ENCODE data around the gene PRKCH.

DNA sequence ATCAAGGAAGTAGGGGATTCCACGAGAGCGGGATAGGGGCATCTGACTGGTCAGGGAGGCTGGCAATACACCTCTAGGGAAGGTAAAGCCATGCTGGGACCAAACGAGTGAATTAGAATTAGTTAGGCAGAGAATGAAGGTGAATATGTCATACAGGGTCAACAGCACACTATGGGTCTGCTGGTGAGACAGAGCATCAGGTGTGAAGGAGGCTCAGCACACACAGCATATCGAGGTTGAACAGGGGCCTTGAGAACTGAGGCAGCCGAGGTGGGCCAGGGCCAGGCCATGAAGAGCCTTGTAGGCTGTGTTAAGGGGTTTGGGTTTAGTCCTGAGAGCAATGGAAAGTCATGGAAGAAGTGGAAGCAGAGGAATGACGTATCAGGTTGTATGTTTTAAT, 137.8 kb downstream of the PRKCH start:
- TF ChIP-seq TCF4 (CRISPR knock-in tag; IDR thresholded peaks at IDR 0.05; ENCODE audit: borderline replicate concordance), result no peak
- TF ChIP-seq ISL1 (CRISPR knock-in tag; IDR thresholded peaks at IDR 0.05), result no peak
- TF ChIP-seq, protein P1, sequence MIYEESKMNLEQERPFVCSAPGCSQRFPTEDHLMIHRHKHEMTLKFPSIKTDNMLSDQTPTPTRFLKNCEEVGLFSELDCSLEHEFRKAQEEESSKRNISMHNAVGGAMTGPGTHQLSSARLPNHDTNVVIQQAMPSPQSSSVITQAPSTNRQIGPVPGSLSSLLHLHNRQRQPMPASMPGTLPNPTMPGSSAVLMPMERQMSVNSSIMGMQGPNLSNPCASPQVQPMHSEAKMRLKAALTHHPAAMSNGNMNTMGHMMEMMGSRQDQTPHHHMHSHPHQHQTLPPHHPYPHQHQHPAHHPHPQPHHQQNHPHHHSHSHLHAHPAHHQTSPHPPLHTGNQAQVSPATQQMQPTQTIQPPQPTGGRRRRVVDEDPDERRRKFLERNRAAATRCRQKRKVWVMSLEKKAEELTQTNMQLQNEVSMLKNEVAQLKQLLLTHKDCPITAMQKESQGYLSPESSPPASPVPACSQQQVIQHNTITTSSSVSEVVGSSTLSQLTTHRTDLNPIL (CRISPR knock-in tag; IDR thresholded peaks at IDR 0.05; ENCODE audit: low read depth), result no peak
- TF ChIP-seq, protein P2, sequence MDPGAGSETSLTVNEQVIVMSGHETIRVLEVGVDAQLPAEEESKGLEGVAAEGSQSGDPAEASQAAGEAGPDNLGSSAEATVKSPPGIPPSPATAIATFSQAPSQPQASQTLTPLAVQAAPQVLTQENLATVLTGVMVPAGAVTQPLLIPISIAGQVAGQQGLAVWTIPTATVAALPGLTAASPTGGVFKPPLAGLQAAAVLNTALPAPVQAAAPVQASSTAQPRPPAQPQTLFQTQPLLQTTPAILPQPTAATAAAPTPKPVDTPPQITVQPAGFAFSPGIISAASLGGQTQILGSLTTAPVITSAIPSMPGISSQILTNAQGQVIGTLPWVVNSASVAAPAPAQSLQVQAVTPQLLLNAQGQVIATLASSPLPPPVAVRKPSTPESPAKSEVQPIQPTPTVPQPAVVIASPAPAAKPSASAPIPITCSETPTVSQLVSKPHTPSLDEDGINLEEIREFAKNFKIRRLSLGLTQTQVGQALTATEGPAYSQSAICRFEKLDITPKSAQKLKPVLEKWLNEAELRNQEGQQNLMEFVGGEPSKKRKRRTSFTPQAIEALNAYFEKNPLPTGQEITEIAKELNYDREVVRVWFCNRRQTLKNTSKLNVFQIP (CRISPR knock-in tag; IDR thresholded peaks at IDR 0.05; ENCODE audit: borderline replicate concordance, low read depth), result no peak
- no peak for TF ChIP-seq ZC3H10 (CRISPR knock-in tag; IDR thresholded peaks at IDR 0.05)
- TF ChIP-seq SNAI2 (CRISPR knock-in tag; IDR thresholded peaks at IDR 0.05), result no peak
- TF ChIP-seq, protein P3, sequence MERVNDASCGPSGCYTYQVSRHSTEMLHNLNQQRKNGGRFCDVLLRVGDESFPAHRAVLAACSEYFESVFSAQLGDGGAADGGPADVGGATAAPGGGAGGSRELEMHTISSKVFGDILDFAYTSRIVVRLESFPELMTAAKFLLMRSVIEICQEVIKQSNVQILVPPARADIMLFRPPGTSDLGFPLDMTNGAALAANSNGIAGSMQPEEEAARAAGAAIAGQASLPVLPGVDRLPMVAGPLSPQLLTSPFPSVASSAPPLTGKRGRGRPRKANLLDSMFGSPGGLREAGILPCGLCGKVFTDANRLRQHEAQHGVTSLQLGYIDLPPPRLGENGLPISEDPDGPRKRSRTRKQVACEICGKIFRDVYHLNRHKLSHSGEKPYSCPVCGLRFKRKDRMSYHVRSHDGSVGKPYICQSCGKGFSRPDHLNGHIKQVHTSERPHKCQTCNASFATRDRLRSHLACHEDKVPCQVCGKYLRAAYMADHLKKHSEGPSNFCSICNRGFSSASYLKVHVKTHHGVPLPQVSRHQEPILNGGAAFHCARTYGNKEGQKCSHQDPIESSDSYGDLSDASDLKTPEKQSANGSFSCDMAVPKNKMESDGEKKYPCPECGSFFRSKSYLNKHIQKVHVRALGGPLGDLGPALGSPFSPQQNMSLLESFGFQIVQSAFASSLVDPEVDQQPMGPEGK (CRISPR knock-in tag; IDR thresholded peaks at IDR 0.05; ENCODE audit: borderline replicate concordance), result no peak
- no peak for TF ChIP-seq ARNTL (CRISPR knock-in tag; IDR thresholded peaks at IDR 0.05; ENCODE audit: borderline replicate concordance, low read depth)
- TF ChIP-seq GLIS3 (CRISPR knock-in tag; IDR thresholded peaks at IDR 0.05), result no peak
- TF ChIP-seq ESRRG (CRISPR knock-in tag; IDR thresholded peaks at IDR 0.05), result no peak

All from SK-N-SH treated with all-trans-retinoic acid at 6 μM for 48 hours (cell line).